ENCODE measurements around the gene UNC45B. TPM values are rescaled to one million over a fixed set of nuclear protein-coding genes. Genes with fewer than 3 reads are reported as not detected.

UNC45B gene
- total RNA-seq, 1 experiment from 2014 or later: not detected

GRCh38 chr17:35236821-35237220 lies 89.2 kb downstream of the UNC45B start:
- Histone ChIP-seq H4K20me1 (ENCODE audit: insufficient read depth) (no peaks in the 10 kb centered on the region), H3K9me3 (ENCODE audit: control insufficient read depth in 1 of 2, insufficient read depth in 1 of 2, low read depth in 1 of 2, low read length in 2 of 2) (no peaks in the 10 kb centered on the region), H3K27me3 (ENCODE audit: insufficient read depth, low read length) (no peaks in the 10 kb centered on the region), H2AFZ (ENCODE audit: low read depth, low read length, poor library complexity, severe bottlenecking) (no peak overlapping the region), H3K4me1 (ENCODE audit: control insufficient read depth in 1 of 2, insufficient read depth in 2 of 2, low read length in 2 of 2) (peaks cover 3 to 4% of the 10 kb centered on the region in 2 experiments; a peak in 2 of 4 replicates), H3K9ac (ENCODE audit: low read length) (no peak overlapping the region), H3K36me3 (ENCODE audit: control insufficient read depth in 1 of 2, insufficient read depth in 2 of 2, low read length in 2 of 2) (no peaks in the 10 kb centered on the region), H3K9me2 (ENCODE audit: insufficient read depth) (no peaks in the 10 kb centered on the region), H3K79me2 (ENCODE audit: insufficient read depth, low read length) (no peaks in the 10 kb centered on the region), H3K4me2 (ENCODE audit: low read length) (no peak overlapping the region), H3K4me3 (replicated peaks in 1 of 2; ENCODE audit: low read depth in 1 of 2, low read length in 2 of 2) (no peak overlapping the region), H3K27ac (ENCODE audit: low read depth, low read length) (no peak overlapping the region)
- no peak for ATAC-seq
- ChIA-PET POLR2A (no interaction called here), CTCF (no interaction called here), RAD21 (ENCODE audit: low non-redundant PET in 1 of 2, low total read pairs in 2 of 2, uncharacterized antibody in 2 of 2, unreplicated experiment in 2 of 2) (no interaction called here)
- no TSS peak for BruUV-seq (replicated peaks)
- intact Hi-C loops (cut with micrococcal nuclease): no loop called here
- TF ChIP-seq EGR1 (IDR thresholded peaks at IDR 0.05; ENCODE audit: low read depth): no peak
- no peak for TF ChIP-seq ZFX (IDR thresholded peaks at IDR 0.05)
- TF ChIP-seq SIN3A (IDR thresholded peaks at IDR 0.05; ENCODE audit: low read depth): no peak
- no peak for TF ChIP-seq EZH2 (IDR thresholded peaks at IDR 0.05)
- no peak for TF ChIP-seq FOSL1 (IDR thresholded peaks at IDR 0.05; ENCODE audit: low read depth)
- TF ChIP-seq ELF1 (IDR thresholded peaks at IDR 0.05; ENCODE audit: borderline replicate concordance, low read depth): no peak
- no peak for TF ChIP-seq MAX (IDR thresholded peaks at IDR 0.05)
- no peak for TF ChIP-seq JUND (IDR thresholded peaks at IDR 0.05)
- TF ChIP-seq, protein P1, sequence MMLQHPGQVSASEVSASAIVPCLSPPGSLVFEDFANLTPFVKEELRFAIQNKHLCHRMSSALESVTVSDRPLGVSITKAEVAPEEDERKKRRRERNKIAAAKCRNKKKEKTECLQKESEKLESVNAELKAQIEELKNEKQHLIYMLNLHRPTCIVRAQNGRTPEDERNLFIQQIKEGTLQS (IDR thresholded peaks at IDR 0.05): no peak
- TF ChIP-seq YY1 (IDR thresholded peaks at IDR 0.05; ENCODE audit: extremely low read depth, insufficient replicate concordance, low read depth, low read length): no peak
- TF ChIP-seq POLR2AphosphoS5 (IDR thresholded peaks at IDR 0.05; ENCODE audit: low read depth, low read length): no peak
- no peak for TF ChIP-seq TCF7L2 (IDR thresholded peaks at IDR 0.05; ENCODE audit: borderline replicate concordance, extremely low read depth, insufficient read depth, insufficient read length)
- no peak for TF ChIP-seq CTCF (IDR thresholded peaks at IDR 0.05 in 2 of 3, conservative IDR thresholded peaks at IDR 0.05 in 1 of 3; ENCODE audit: borderline replicate concordance in 1 of 3, insufficient read depth in 1 of 3, low read depth in 2 of 3, low read length in 2 of 3)
- no peak for TF ChIP-seq ZNF274 (IDR thresholded peaks at IDR 0.05; ENCODE audit: low read depth, low read length)
- no peak for TF ChIP-seq RAD21 (IDR thresholded peaks at IDR 0.05; ENCODE audit: low read depth)
- TF ChIP-seq, protein P2, sequence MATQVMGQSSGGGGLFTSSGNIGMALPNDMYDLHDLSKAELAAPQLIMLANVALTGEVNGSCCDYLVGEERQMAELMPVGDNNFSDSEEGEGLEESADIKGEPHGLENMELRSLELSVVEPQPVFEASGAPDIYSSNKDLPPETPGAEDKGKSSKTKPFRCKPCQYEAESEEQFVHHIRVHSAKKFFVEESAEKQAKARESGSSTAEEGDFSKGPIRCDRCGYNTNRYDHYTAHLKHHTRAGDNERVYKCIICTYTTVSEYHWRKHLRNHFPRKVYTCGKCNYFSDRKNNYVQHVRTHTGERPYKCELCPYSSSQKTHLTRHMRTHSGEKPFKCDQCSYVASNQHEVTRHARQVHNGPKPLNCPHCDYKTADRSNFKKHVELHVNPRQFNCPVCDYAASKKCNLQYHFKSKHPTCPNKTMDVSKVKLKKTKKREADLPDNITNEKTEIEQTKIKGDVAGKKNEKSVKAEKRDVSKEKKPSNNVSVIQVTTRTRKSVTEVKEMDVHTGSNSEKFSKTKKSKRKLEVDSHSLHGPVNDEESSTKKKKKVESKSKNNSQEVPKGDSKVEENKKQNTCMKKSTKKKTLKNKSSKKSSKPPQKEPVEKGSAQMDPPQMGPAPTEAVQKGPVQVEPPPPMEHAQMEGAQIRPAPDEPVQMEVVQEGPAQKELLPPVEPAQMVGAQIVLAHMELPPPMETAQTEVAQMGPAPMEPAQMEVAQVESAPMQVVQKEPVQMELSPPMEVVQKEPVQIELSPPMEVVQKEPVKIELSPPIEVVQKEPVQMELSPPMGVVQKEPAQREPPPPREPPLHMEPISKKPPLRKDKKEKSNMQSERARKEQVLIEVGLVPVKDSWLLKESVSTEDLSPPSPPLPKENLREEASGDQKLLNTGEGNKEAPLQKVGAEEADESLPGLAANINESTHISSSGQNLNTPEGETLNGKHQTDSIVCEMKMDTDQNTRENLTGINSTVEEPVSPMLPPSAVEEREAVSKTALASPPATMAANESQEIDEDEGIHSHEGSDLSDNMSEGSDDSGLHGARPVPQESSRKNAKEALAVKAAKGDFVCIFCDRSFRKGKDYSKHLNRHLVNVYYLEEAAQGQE (IDR thresholded peaks at IDR 0.05; ENCODE audit: low read depth): no peak
- TF ChIP-seq SP1 (IDR thresholded peaks at IDR 0.05; ENCODE audit: low read depth): no peak
- no peak for TF ChIP-seq CBX3 (IDR thresholded peaks at IDR 0.05; ENCODE audit: low read depth)
- TF ChIP-seq POLR2A (IDR thresholded peaks at IDR 0.05; ENCODE audit: borderline replicate concordance, extremely low read depth, insufficient read depth, insufficient read length): no peak
- TF ChIP-seq EZH2phosphoT487 (IDR thresholded peaks at IDR 0.05; ENCODE audit: borderline replicate concordance): no peak
- DNase-seq (ENCODE audit: low read depth, low spot score): no peak
